DND-41 (cell line): ENCODE data around the gene MED12.

Source experiments
- EZH2 ChIP-seq: IDR thresholded peaks from 3 replicates; pipeline ENCODE4 v1.6.1; 2012; ENCODE audit warnings: borderline replicate concordance, low read depth, mild to moderate bottlenecking, moderate library complexity, low read length, inconsistent platforms; ENCODE audit not compliant: severe bottlenecking
- TF ChIP-seq, protein P1 (sequence below): IDR thresholded peaks from 2 replicates; pipeline ENCODE4 v1.5.1; 2012; ENCODE audit warnings: borderline replicate concordance, low read length, moderate library complexity, mild to moderate bottlenecking; ENCODE audit not compliant: poor library complexity, severe bottlenecking; ENCODE audit errors: extremely low read depth

DNA sequence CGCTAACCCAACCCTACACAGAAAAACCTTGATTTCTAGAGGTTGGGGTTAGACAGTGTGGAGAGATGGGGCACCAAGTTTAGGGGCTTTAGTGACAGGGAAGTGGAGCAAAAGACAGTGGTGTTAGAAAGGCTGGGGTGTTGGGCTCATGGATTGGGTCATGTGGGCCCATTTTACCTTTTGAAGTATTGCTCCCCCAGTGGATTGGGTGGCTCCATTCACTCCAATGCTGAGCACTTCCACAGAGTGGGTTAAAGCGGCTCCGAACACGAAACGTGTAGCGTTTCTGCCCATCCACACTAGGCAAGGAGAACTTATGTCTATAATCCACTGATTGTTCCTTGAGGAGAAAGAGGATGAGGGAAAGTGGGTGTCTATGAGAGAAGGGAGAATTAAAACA lies 9.3 kb upstream of the MED12 start:
- TF ChIP-seq, protein P1, sequence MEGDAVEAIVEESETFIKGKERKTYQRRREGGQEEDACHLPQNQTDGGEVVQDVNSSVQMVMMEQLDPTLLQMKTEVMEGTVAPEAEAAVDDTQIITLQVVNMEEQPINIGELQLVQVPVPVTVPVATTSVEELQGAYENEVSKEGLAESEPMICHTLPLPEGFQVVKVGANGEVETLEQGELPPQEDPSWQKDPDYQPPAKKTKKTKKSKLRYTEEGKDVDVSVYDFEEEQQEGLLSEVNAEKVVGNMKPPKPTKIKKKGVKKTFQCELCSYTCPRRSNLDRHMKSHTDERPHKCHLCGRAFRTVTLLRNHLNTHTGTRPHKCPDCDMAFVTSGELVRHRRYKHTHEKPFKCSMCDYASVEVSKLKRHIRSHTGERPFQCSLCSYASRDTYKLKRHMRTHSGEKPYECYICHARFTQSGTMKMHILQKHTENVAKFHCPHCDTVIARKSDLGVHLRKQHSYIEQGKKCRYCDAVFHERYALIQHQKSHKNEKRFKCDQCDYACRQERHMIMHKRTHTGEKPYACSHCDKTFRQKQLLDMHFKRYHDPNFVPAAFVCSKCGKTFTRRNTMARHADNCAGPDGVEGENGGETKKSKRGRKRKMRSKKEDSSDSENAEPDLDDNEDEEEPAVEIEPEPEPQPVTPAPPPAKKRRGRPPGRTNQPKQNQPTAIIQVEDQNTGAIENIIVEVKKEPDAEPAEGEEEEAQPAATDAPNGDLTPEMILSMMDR: peak; percentile 44
- TF ChIP-seq EZH2: no peak
